GM10847 (cell line): ENCODE results near the gene DUSP3.

ENCODE experiments used
- POLR2A ChIP-seq: IDR thresholded peaks from 2 replicates; pipeline ENCODE4 v1.6.1; 2011; ENCODE audit not compliant: insufficient read length; ENCODE audit errors: extremely low read depth

Gene DUSP3

DNA sequence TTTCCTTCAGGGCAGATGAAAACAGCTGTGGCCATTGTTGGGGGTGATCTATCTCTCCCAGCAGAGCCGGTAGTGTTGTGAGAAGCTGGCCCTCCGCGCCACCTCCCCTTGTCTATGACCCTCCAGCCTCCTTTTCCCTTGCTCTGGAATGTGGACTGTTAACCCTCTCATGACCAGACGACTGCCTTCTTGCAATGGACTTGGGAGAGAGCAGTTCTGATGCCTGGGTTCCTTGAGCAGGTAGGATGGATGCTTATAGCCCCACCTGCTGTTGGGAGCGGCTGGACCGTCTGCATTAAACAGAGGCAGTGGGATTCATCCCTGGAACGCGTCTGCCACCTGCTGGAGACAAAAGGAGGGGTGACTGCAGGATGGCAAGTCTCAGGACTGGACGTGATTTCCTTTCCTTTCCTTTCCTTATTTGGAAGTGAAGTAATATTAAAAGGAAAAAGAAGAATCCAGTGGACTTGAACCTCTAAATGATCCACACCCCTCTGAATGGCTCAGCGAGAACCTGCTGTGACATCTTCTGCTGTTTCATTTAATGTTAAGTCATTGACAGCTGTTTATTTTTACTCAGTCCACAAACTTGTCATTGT, 18.4 kb downstream of the DUSP3 start:
- no peak for TF ChIP-seq POLR2A

DNA sequence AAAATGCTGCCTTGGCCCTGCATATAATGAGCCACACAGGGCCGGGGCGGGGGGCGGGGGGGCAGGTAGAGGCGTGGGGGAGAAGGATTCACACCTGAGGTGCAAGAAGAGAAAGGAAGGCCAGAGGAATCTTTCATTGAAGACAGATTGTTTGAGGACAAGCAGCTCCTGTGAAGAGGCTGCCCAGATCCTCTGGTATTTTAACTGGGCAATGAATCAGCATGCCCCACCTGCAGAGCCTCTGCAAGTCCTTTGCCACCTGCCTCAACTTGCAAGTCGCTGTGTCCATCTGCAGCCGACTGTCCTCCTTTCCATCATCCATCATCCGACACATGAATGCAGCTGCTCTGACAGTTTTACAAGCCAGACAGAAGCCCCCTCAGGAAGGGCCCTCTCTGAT, 18.9 kb downstream of the DUSP3 start:
- TF ChIP-seq POLR2A = no peak

- no peak for TF ChIP-seq POLR2A
Observed at GRCh38 chr17:43758497-43759174, 20.1 kb downstream of the DUSP3 start, which contains the start of gene SOST. TSS of gene SOST (minus strand) at chr17:43758791. CDS start at chr17:43758741, 50 bp downstream.

- TF ChIP-seq POLR2A = no peak
Observed at GRCh38 chr17:43758086-43758485, 20.7 kb downstream of the DUSP3 start.

GRCh38 chr17:43757171-43757660, 21.6 kb downstream of the DUSP3 start:
- no peak for TF ChIP-seq POLR2A

DNA sequence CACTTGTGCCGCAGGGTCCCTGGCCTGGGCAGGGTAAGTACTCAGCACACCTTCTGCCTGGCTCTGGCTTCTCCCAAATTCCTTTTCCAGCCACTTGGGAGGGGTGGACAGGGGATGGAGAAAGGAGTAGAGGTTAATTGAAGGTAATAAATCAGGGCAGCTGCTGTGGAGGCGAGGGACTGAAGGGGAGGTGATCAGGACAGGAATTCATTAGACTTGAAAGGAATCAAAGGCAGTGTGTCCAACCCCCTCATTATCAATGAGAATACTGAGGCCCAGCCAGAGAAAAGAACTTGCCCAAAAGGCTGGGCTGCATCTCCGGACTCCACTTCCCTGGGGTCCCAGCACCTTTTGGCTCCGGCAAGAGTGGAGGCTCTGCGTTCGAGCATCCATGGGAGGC, 22.6 kb downstream of the DUSP3 start:
- no peak for TF ChIP-seq POLR2A

DNA sequence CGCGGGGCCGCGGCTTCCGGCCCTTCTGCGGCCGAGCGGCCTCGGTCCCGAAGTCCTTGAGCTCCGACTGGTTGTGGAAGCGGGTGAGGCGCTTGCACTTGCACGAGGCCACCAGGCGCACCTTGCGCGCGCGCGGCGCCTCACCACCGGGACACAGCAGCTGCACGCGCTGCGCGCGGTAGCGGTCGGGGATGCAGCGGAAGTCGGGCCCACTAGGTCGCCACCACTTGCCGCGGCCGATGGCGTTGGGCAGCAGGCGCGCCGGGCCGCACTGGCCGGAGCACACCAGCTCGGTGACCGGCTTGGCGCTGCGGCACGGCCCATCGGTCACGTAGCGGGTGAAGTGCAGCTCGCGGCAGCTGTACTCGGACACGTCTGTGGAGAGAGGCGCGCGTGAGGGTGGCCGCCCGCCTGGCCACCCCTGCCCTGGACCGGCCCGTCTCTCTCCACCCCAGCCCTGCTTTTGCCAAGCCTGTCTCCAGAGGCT, 23.3 kb downstream of the DUSP3 start:
- TF ChIP-seq POLR2A = no peak

DNA sequence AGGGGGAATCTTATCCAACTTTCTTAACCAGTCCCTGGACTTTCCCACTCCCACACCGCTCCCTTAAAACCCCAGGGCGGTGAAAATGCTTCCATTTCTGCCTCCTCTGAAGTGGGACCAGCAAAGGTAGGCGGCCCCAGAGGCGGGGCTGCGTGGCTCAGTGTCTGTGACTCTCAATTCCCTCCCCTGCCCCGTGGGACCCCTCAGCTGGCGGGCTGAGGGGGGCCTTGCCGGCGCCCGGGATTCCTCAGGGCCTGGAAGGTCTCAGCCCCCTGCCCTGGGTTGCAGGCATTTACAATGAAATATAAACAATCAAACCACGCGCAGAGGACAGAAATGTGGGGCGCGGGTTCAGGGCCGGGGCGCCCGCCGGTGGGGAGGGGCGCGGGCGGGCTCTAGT, 23.8 kb downstream of the DUSP3 start:
- TF ChIP-seq POLR2A = no peak

DNA sequence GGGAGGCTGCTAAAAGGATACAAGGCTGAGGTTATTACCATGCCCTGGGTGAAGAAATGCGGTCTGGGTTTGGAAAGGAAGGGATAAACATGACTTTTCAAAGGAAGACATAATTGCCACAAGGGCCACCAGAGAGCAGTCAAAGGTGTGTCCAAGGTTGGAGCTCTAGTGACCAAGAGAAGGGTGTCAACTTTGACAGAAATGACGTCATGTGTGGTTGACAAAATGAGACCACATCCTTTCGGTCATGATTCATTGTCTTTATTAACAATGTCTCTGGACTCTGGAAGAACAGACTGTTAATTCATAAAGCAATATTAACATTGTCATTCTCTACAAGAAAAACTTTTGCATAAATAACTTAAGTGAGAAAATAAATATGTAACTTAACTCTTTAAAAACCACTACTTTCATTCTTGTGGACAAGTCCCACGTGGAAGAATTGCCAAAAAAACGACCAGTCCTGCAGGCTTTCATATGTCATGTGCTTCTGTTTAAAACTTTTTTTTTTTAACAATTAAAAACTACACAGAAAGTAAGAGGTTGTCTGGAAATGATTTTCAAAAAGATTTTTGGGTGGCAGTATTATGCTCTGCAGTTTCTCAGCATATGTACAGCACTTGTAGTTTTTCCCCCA, 25.2 kb downstream of the DUSP3 start:
- TF ChIP-seq POLR2A = no peak

DNA sequence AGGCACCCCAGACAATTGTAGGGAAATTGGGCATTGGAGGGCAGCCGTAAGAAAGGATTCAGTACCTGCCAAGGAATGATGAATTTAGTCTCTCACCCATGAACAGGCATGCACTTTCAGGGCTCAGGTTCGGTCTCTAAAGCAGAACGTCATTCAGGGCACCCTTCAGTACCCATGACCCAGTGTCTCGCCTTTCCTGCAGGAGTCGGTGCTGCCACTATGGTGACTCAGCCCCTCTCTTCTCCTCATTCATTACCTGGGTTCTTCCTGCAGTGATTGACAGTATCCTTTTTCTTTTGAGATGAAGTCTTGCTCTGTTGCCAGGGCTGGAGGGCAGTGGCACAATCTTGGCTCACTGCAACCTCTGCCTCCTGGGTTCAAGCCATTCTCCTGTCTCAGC, 28.6 kb downstream of the DUSP3 start:
- no peak for TF ChIP-seq POLR2A

- TF ChIP-seq POLR2A = no peak
Observed at GRCh38 chr17:43745541-43745940, 33.2 kb downstream of the DUSP3 start.

DNA sequence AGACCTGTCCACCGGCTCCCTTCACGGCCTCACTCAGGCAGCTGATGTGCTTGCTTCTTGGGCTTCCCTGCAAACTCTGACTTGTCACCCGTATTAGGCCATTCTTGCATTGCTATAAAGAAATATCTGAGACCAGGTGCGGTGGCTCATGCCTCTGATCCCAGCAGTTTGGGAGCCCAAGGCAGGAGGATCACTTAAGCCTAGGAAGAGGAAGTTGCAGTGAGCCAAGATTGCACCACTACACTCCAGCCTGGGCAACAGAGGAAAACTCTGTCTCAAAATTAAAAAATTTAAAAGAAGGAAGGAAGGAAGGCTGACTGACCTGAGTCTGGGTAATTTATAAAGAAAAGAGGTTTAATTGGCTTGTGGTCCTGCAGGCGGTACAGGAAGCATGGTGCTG, 37.1 kb downstream of the DUSP3 start:
- no peak for TF ChIP-seq POLR2A

DNA sequence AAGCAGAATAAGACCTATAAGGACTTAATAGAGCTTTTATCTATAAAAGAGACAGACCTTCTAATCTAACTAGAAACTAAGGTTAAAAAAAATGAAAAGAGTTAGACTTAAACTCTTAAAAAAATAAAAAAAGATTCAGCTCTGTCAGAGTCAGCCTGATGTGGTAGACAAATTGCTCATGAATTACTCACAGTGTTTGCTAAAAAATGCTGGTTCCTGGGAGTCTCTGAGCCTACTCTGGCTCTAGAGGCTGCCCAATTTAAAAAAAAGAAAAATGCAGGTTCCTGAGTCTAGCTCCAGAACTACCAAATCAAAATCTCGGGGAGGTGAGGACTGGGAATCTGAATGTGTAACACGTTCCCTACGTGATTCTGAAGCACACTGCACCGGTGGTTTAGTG, 38.2 kb downstream of the DUSP3 start:
- TF ChIP-seq POLR2A = no peak

GRCh38 chr17:43737722-43738121, 41.1 kb downstream of the DUSP3 start:
- no peak for TF ChIP-seq POLR2A

GRCh38 chr17:43736389-43736788, 42.4 kb downstream of the DUSP3 start:
- no peak for TF ChIP-seq POLR2A

GRCh38 chr17:43734376-43734775, 44.4 kb downstream of the DUSP3 start:
- TF ChIP-seq POLR2A = no peak

- no peak for TF ChIP-seq POLR2A
Observed at GRCh38 chr17:43733956-43734355, 44.8 kb downstream of the DUSP3 start.

GRCh38 chr17:43732958-43733357, 45.8 kb downstream of the DUSP3 start:
- no peak for TF ChIP-seq POLR2A
